ENCODE measurements around the gene TANK.
"Not testable (repeated sequence)": the region's sequence is repeated elsewhere in the genome, so short reads cannot be mapped to it uniquely, and the experiment has no call there.

The TANK gene

GRCh38 chr2:161279230-161279815 is 119.1 kb downstream of the TANK start:
- not testable (repeated sequence) for DNase-seq (ENCODE audit: low spot score)

DNA sequence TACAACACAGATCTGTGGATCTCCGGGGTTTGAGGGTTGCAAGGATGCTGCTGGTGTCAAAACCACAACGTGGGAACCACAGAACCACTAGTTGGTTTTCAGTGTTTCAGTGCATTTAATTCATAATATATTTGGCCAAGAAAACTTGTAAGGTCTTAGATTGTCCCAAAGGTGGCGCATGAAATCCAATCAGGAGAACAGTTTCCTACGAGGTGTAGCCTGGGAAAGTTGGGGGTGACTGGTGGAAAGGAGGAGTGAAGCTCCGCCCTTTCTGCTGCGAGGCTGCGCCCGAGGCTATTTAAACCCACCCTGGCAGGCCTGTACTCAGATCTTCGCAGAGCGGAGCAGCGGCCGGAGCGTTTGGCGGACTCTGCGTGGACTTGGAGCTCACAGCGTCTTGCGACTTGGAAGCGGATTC is 120.7 kb downstream of the TANK start:
- peak; percentile 9 for DNase-seq (ENCODE audit: low spot score)

- DNase-seq (ENCODE audit: low spot score), result not testable (repeated sequence)
Observed at GRCh38 chr2:161281615-161282310, 121.5 kb downstream of the TANK start.

DNA sequence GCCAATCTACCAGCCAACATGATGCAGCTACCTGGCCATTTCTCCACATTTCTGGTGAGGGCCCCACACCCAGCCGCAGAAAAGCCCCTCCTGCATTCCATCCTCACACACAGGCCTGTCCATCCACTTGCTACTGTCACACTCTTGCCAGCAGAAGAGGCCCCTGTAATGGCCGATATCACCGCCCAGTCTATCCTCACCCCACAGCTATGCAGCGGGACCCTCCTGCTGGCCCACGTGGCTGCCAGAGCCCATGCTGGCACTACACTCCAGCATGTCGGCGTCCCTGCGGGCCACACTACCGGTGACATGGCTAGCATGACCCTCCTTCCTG is 122.0 kb downstream of the TANK start:
- not testable (repeated sequence) for DNase-seq (ENCODE audit: low spot score)

- DNase-seq (ENCODE audit: low spot score), result no peak
Observed at GRCh38 chr2:161283926-161284325, 123.7 kb downstream of the TANK start.

Data from pons (tissue), 1 donor.